NK-92 (cell line): ENCODE measurements around the gene CRYL1.

Experiments
- DNase-seq: peaks from one replicate; lab custom pipeline; 2025; ENCODE audit not compliant: unreplicated experiment; lab: John Stamatoyannopoulos, UW

The CRYL1 gene

DNA sequence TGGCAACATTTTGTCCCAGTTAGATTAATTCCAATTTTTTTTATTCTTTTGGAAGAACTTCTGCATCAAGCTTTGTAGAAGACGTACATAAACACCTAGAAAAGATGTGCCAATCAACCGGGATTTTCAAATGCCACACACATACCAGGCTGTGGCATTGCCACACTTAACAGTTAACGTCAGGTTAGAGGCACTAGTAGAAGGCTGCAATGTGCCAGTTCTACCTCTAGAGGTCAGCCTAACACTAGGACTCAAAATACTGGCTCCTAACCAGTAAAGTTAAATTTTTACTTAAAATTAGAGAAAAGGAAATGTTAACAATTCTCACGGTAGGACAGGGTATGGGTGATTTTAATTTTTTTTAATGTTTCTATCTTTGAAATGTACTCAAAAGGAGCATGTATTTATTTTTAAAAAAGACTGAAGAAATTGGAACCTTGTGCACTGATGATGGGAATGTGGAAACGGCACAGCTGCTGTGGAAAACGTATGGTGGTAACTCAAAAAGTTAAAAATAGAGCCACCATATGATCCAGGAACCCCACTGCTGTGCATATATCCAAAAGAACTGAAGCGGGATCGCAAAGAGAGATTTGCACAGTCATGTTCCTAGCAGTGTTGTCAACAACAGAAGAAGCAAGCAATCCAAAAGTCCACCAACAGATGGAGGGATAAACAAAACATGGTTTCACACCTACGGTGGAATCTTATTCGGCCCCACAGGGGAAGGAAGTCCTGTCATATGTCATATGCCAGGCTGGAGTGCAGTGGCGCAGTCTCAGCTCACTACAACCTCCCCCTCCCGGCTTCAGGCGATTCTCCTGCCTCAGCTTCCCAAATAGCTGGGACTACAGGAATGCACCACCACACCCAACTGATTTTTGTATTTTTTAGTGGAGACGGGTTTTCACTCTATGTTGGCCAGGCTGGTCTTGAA is 30.3 kb downstream of the CRYL1 start:
- no peak for DNase-seq

DNA sequence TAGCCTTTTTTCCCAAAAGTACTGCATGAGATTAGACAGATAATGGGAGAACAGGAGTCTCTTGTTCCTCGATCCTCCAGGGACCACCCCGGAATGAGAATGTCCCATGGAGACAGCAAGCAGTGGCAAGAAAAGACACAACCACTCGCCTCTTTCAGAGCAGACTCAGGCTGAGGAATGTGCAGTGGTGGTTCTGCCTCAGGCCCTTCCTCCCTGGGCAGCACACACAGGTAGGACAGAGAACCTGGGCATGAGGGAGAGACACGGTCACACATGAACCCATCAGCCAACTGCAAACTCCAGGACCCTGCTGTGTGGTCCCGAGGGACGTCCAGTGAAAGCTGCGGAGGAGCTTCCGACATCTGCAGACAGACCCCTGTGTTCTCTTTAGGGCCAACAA is 31.0 kb downstream of the CRYL1 start:
- DNase-seq = no peak

DNA sequence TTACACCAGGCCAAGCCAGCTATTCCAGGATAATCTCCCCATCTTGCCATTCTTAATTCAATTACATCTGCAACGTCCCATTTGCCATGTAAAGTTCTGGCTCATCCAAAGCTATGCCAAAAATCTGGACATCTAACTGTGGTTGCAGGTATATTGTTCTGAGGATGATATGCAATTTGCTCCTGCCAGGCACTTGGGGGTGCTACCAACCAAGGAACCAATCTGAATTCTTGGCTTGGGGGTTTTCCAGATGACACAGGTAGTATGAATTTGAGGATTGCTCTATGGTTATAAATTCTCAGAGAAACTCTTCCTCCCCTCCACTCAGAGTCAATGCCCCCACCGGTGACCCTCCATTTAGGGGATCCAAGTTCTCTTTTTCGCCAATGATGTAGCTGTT is 33.0 kb downstream of the CRYL1 start:
- DNase-seq = no peak

DNA sequence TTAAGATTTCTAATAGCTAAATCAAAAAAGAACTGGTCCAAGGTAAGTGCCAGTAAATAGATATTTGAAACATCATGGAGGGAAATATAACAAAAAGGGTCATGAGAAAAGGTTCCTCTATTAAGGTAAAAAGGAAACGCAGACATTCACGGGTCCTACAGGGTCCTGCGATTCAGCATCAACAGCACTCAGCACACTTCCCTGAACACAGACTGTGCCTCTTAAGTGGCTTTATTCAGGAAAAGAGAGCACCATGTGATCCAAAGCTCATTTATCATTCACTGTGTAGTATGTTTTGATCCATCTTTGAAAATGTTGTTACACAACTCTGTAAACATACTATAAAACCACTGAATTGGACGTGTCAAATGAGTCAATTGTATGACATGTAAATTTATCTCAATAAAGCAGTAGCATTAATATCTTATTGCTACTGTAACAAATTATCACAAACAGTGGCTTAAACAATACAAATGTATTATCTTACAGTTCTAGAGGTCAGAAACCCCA is 33.7 kb downstream of the CRYL1 start:
- DNase-seq = no peak

DNA sequence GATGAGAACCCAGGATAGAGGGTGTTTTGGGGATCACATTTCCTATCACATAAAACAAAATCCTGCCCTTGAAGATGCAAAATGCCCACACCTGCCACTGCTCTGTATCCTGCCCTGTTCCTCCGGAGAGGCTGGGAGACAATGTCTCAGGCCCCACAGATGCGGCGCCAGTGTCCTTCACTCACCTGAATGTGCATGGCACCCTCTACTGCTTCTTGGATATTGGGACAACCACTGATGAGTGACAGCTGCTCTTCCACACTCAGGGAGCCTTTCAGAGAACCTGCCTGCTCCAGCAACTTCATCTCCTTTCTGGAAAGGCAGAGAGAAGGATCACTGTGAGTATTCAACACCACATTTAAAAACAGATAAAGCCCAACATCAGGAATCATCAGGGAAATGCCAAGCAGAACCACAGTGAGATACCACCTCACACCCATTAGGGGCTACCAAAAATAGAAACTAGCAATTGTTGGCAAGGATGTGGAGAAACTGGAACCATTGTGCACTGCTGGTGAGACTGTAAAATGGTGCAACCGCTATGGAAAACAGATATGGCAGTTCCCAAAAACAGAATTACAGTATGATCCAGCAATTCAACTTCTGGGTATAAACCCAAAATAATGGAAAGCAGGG is 36.4 kb downstream of the CRYL1 start:
- no peak for DNase-seq

DNA sequence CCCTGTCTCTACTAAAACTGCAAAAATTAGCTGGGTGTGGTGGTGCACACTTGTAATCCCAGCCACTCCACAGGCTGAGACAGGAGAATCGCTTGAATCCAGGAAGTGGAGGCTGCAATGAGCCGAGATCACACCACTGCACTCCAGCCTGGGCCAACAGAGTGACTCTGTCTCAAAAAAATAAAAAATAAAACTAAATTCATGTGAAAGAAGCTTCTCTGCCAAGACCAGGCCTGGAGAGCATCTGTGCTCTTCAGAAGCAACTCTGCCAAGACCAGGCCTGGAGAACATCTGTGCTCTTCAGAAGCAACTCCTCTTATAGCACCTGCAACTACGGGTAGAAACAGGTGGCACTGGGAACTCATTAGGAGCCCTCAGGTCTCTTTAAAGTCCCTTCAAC is 37.7 kb downstream of the CRYL1 start:
- no peak for DNase-seq

DNA sequence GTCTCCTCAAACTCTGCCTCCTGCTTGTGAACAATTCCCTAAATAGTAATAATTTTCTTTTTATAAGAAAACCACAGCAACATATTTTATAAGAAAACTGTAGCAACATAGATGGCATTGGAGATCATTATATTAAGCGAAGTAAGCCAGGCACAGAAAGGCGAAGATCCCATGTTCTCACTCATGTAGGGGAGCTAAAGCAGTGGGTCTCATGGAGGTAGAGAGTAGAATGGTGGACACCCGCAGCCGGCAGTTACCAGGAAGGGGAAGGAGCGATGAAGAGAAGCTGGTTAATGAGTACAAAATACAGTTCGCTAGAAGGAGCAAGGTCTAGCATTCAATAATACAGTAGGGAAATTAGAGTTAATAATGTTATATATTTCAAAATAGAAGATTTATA is 42.9 kb downstream of the CRYL1 start:
- no peak for DNase-seq

DNA sequence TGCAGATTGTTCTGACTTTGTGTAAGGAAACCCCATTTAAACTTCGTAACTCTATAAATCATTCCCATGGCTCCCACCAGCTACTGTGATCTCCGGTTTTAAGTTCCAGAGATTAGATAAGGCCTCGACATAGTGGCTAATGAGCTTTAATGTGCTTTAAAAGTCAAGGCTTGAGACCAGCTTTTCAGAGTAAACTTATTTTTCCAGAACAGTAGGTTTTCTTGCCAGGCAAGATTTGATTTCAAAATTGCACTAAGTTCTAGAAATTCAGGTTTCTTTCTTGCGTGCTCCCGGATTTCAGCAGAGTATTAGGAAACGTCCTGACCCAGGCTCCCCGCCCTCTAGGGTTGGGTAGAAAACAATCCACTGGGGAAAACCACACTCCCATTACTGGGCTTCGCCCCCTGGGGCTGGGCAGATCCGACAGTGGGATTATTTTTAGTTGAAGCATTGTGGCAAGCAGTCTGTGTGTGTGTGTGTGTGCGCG is 43.3 kb downstream of the CRYL1 start:
- DNase-seq = no peak

DNA sequence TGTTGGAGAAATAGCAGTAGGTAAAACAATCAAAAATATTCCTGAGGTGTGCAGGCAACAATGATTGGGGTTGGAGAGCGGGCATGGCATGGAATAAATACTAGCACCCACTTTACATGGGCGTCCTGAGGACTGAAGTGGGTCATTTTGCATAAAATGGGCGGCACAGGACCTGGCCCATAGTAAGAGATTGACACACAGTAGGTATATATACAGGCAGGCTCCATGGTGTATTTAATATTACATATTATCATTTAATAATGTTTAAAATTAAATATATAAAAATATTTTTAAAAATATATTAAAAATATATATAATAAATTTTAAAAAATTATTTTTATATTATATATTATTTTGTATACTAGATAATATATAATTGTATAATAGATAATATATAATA is 48.3 kb downstream of the CRYL1 start:
- DNase-seq = no peak

DNA sequence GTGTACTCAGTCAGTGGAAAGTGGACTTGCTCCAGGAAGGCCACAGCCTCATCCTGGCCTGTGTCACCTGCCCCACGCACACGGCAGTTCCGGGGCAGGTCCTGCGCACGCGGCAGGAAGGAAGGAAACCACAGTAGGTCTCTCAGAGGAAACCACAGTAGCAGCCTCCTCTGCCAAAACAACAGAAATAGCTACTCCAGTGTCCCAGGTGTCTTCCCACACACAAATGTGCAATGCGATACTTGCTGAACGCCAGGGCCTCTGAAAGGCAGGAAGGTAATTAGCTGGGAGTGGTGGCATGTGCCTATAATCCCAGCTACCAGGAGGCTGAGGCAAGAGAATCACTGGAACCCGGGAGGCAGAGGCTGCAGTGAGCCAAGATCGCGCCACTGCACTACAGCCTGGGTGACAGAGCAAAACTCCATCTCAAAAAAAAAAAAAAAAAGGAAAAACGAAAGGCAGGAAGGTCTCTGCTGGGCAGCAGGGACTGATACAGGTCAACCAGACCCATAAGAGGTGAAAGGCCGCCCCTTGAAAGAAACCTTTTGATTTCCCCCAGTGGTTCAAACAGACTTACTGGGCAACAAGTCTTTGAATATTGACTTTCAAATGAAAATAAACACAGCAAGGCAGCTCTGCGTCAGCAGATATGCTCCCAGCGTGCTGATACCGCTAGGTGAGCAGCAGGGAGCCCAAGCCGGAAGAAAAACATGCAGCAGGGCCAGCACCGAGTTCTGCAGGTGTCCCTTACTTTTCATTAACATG is 49.5 kb downstream of the CRYL1 start:
- peak; percentile 9 for DNase-seq

DNA sequence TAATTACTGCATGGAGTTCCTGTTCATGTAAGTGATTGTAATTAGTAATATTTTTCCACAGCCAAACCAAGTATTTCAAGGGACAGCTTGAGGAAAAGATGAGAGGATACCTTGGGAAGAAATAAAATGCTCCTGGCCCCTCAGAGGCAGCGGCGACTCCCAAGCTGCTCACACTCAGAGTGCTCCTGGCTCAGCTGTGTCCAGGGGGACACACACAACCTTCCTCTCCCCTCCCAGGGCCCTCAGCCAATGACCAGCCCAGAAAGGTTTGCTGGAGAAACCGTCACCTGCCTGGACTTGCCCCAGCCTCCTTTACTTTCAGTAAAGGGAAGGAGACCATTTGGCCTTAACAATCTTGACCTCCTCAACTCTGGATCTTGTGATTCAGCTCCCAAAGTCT is 51.1 kb downstream of the CRYL1 start:
- no peak for DNase-seq

DNA sequence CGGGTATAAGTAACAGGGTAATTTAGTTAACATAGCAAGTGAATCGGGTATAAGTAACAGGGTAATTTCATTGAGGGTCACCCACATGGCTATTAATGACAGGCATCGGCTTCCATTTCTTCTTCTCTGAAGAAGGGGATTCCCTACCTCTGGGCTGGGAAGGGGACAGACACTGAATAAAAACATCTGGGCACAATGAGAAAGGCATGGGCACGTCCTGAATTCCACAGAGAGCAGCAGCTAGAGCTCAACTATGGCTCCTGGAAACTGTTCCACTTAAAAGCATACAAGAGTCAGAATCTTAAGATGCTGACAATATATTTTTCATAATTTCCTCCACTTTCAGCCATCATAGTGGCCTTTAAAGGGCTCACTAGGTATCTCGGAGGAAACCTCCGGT is 51.8 kb downstream of the CRYL1 start:
- no peak for DNase-seq

DNA sequence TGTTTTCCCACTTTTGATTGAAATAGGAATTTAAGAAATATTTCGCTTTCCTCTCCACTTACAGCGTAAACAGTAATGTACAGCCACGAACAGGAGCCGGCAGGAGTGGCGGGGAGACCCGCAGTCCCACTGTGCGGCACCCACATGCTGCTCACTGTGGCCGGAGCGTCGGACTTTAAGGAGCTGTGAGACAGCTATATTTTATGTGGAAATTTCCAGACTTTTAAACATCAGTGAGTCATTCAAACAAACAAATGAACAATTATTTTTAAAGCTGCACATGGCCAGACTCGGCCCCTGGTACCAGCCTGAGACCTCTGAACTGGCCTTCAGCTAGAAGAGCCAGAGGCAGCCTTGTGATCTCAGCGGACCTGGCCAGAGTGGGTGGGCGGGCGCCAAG is 52.5 kb downstream of the CRYL1 start:
- no peak for DNase-seq

DNA sequence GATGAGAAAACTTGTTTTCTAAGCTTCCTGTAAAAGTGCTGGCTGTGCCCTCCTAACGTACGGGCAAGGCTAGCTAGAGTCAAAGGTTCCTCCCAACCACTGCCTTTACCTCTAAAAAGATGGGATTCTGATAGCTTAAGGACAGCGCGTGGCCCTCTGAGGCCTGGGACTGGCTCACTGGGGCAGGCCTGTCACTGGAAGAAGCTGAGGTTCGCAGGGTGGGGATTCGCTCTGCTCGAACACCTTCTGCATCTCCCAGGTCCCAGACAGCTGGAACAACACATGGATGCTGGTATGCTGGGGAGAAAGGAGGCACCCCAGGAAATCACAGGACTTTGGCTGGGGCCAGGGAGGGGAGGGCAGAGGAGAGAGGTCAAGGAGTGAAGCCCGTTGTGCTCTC is 53.1 kb downstream of the CRYL1 start:
- no peak for DNase-seq

DNA sequence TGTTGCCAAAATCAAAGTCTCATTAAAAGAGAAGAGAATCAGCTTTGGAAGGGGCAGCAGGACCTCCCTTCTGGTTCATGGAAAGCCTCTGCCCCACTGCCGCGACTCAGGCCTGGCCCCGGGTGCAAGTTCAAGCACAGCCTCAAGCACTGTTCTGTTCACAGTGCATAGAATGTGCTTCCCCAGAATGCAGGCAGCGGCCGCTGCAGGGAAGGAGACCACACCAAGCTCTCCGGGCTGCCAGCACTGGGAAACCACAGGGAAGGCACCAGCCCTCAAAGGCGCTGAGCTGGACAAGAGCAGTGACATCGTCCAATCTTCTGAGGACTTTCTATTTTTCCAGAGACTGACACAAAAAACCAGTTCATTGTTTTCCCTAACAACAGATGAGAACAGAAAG is 55.5 kb downstream of the CRYL1 start:
- no peak for DNase-seq

DNA sequence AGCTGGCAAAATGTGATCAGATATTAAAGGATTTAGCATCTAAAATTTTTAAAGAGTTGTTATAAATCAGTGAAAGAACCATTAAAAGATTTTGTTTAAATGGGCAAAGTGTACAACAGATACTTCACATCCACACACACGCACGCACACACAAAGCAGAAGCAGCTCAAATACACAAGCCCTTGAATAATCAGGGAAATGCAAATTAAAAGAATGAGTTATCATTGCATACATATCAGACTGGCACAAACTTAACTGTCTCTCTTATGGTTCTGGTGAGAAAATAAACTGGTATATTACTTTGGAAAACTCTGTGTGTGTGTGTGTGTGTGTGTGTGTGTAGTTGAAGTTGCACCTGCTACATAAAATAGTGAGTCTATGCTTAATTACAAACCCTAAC is 59.3 kb downstream of the CRYL1 start:
- DNase-seq = no peak

DNA sequence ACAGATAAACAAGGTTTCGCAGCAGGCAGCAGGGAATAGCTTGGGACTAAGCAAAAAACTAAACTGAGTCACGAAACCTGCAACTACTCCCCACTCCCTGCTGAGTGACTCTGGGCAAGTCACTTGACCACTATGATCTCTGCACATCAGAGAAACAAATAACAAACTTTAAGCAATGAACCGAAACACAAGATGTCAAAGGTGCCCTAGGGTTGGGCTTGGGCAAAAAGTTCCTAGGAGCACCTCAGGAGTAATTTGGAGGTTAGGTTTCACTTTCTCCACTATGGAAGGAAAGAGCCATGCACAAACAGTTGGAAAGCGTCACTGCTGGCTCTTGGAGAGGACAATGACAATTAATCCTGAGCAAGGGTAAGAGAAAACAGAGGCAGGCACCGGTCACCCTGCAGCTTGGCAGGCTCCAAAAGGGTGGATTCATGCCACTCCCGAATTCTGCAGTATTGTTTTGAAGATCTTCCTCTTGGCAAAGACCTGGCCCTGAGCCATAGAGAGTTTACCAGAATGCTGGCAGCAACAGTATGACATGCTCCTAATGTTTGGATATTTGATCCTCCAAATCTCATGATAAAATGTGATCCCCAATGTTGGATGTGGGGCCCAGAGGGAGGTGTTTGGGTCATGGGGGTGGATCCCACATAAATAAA is 60.3 kb downstream of the CRYL1 start:
- DNase-seq = no peak

DNA sequence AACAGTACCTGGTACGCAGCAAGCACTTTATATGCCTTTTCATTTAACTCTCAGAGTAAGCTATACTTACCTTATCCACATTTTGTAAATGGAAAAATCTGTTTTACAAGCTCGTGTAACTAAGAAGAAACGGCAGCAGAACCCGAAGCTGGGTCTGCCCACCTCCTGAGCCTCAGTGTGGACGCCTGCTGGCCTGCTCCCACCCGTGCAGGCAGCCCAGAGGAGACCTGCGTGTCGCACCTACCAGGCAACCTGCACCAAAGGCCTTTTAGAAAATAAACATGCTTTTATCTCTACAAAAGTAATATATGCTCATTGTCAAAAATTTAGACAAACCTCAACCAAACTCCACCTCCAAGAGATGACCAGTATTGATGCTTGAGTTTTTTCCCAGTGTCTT is 62.7 kb downstream of the CRYL1 start:
- DNase-seq = no peak

DNA sequence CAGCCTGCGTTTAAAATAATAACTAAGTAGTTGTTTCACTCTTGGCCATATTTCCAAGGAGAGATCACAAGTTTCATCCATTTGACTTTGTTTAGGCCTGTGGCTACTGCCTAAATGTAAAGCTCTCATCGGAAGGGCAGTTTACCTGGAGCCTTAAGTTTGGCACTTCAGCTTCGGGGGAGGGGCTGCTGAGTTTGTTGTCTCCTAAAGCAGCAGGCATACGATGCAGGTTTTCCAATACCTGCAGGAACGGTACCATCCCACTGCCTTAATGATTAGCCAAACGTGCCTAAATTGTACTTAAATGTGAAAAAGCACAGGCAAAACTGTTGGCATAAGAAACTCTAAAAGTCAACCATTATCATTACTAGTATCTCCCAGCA is 63.1 kb downstream of the CRYL1 start:
- no peak for DNase-seq

DNA sequence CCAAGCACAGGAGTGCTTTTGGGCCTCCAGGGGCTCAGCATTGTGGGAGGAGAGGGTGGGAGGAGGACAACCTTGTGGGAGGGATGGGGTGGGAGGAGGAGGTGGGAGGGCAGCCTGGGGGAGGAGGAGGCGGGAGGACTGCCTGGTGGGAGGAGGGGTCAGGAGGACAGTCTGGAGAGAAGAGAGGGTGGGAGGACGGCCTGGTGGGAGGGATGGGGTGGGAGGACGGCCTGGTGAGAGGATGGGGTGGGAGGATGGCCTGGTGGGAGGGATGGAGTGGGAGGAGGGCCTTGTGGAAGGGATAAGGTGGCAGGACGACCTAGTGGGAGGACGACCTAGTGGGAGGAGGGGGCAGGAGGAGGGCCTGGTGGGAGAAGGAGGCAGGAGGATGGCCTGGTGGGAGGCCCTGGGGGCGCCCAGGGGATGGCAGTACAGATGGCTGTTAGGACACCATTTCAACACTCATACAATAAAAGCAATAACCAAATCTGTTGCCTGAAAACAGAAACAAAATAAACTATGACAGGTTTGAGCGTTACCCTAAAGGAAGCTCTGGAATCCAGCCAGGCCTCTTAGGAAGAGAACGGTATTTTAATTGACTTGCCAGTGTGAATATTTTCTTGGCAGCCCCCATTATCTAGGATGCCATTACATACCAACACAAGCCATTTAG is 63.7 kb downstream of the CRYL1 start:
- DNase-seq = no peak

DNA sequence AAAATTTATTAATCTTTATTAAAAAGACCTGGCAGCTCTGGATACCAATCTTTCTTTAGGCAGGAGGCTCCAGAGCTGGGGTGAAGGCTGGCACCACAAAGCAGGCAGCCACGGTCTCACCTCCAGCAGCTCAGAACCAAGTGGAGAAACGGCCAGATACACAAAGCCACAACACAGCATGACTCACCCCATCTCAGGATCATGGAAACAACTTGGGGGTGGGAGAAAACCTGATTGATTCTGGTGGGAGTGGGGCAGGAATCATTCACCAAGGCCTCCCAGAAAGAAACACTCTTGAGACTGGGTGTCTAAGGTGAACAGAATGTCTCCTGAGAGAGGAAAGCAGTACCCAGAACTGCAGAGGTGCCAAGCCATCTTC is 64.2 kb downstream of the CRYL1 start:
- DNase-seq = no peak
